Right lobe of liver (tissue), 6 donors: ENCODE data around the gene CDH13. TPM values are rescaled to one million over a fixed set of nuclear protein-coding genes. Genes with fewer than 3 reads are reported as not detected.

Experiments used
- ATAC-seq, 4 donors: fragments of 200-7000 bp; cut with Tn5 transposase; one replicate each; pipeline ENCODE4 v1.9.1; 2020; ENCODE audit warnings: mild to moderate bottlenecking in 4 of 4, moderate library complexity in 4 of 4
- DNase-seq, 3 donors: peaks; one replicate each; pipeline ENCODE4 v3.0.0-alpha.2; 2020
- H3K27ac ChIP-seq, 3 donors: fragments of 200-600 bp; one replicate each; pipeline ENCODE4 v1.8.0; 2022
- H3K27me3 ChIP-seq, 2 donors: fragments of 200-600 bp; one replicate each; pipeline ENCODE4 v1.8.0; 2022
- H3K36me3 ChIP-seq, 4 donors: fragments of 200-600 bp; sonication (generic) in 1 of 4; one replicate each; pipeline versions ENCODE4 v1.5.1 to v1.8.0; 2017 to 2022; ENCODE audit warnings: control low read depth in 1 of 4
- H3K4me1 ChIP-seq, 4 donors: fragments of 200-600 bp; sonication (generic) in 1 of 4; one replicate each; pipeline versions ENCODE4 v1.5.1 to v1.8.0; 2017 to 2022; ENCODE audit warnings: control low read depth in 1 of 4
- H3K4me3 ChIP-seq, 3 donors: fragments of 200-600 bp; one replicate each; pipeline ENCODE4 v1.8.0; 2022
- H3K9me3 ChIP-seq, 4 donors: fragments of 200-600 bp; sonication (generic) in 1 of 4; one replicate each; pipeline versions ENCODE4 v1.5.1 to v1.8.0; 2017 to 2022; ENCODE audit warnings: control low read depth in 1 of 4
- CTCF ChIP-seq, 4 donors: fragments of 200-600 bp in 3 of 4; fragments of 450-650 bp in 1 of 4; IDR thresholded peaks; one replicate each; pipeline versions ENCODE4 v1.5.1 to v1.8.0; 2016 to 2022; ENCODE audit warnings: antibody characterized with exemption in 4 of 4, mild to moderate bottlenecking in 2 of 4
- POLR2A ChIP-seq: fragments of 450-650 bp; IDR thresholded peaks from one replicate; pipeline ENCODE4 v1.6.1; 2017; ENCODE audit warnings: antibody characterized with exemption, mild to moderate bottlenecking
- WGBS: methylation state at CpG from one replicate; pipeline ENCODE4 v1.1.6; 2018; ENCODE audit warnings: low coverage, low lambda C conversion rate; ENCODE audit not compliant: insufficient coverage; ENCODE audit errors: missing lambda C conversion rate; 5-methylcytosine and 5-hydroxymethylcytosine counted together
- intact Hi-C, 2 donors: fragments of 100-400 bp; cut with DNase I; formaldehyde crosslinking; loops; one replicate each; pipeline versions ENCODE4 v1.11.2 to v1.14.1; 2022
- total RNA-seq, 6 experiments: library from RNA; depleted of rRNA in 2 of 6; stranded (reverse); fragments of >200 nt in 2 of 6; fragmentation: NEBNext Ultra II Directional in 3 of 6; extraction: Animal tissue kit (Norgen Biotek cat#: 25700) in 3 of 6; gene quantifications; one replicate each; pipeline versions ENCODE4 v1.1.0 to v1.2.4, GENCODE V29; 2016 to 2023
- donor health status: DM: no; HTN: yes; CAD: no.
- donor health status: DM: no; HTN: no; CAD: no.
- donor health status: DM: no; HTN: no; CAD: no.
- donor health status: DM: no; HTN: yes; CAD: no.
- donor health status: DM: no; HTN: yes; CAD: no.

The CDH13 gene
- total RNA-seq, 6 experiments from 2014 or later, result 0.13 to 4.6 (median 0.49) TPM

GRCh38 chr16:83200005-83200779 lies 573.4 kb downstream of the CDH13 start:
- TF ChIP-seq CTCF (IDR thresholded peaks at IDR 0.05) (no peak), POLR2A (no peak)
- Histone ChIP-seq H3K4me1 (no peaks in the 10 kb centered on the region), H3K36me3 (no peaks in the 10 kb centered on the region), H3K27ac (no peak overlapping the region), H3K9me3 (no peaks in the 10 kb centered on the region), H3K4me3 (no peak overlapping the region), H3K27me3 (no peaks in the 10 kb centered on the region)
- intact Hi-C loops, result no loop called here
- DNase-seq, result no peak
- WGBS, result 46% methylated on average over 13 of the region's 13 CpGs
- no peak for ATAC-seq

GRCh38 chr16:83201748-83202147 lies 575.0 kb downstream of the CDH13 start:
- no peak for DNase-seq
- Histone ChIP-seq H3K9me3 (no peaks in the 10 kb centered on the region), H3K36me3 (no peaks in the 10 kb centered on the region), H3K4me1 (no peaks in the 10 kb centered on the region), H3K4me3 (no peak overlapping the region), H3K27me3 (no peaks in the 10 kb centered on the region), H3K27ac (no peak overlapping the region)
- 71% methylated on average over 9 of the region's 9 CpGs for WGBS
- intact Hi-C loops, result no loop called here
- TF ChIP-seq POLR2A (no peak), CTCF (IDR thresholded peaks at IDR 0.05) (no peak)
- ATAC-seq, result no peak

GRCh38 chr16:83205896-83206295 lies 579.1 kb downstream of the CDH13 start:
- TF ChIP-seq POLR2A, result no peak
- TF ChIP-seq CTCF (IDR thresholded peaks at IDR 0.05), result no peak
- WGBS, result 38% methylated on average over 6 of the region's 6 CpGs
- Histone ChIP-seq H3K4me1 (no peaks in the 10 kb centered on the region), H3K27me3 (no peaks in the 10 kb centered on the region), H3K27ac (no peak overlapping the region), H3K36me3 (no peaks in the 10 kb centered on the region), H3K9me3 (no peaks in the 10 kb centered on the region), H3K4me3 (no peak overlapping the region)
- no peak for ATAC-seq
- intact Hi-C loops, result no loop called here
- no peak for DNase-seq

- WGBS, result 60% methylated on average over 5 of the region's 5 CpGs
- no peak overlapping the region for H3K27ac ChIP-seq
- H3K9me3 ChIP-seq, result no peaks in the 10 kb centered on the region
- no peak for DNase-seq
- intact Hi-C loops, result no loop called here
- no peaks in the 10 kb centered on the region for H3K36me3 ChIP-seq
- no peaks in the 10 kb centered on the region for H3K27me3 ChIP-seq
- no peak for ATAC-seq
- TF ChIP-seq POLR2A (no peak), CTCF (IDR thresholded peaks at IDR 0.05) (no peak)
- H3K4me1 ChIP-seq, result no peaks in the 10 kb centered on the region
- no peak overlapping the region for H3K4me3 ChIP-seq
Measured at GRCh38 chr16:83206426-83206825, 579.7 kb downstream of the CDH13 start.
